GM06990 (cell line): ENCODE data around the gene IL16.

Experiments
- DNase-seq: peaks from one replicate; pipeline ENCODE4 v3.0.0-alpha.2; 2011; ENCODE audit not compliant: insufficient read length; ENCODE audit errors: extremely low read depth
- H3K27me3 ChIP-seq: replicated peaks from 2 replicates; pipeline ENCODE4 v1.6.0; 2011; ENCODE audit warnings: low read length; ENCODE audit not compliant: control insufficient read depth, insufficient read depth
- H3K36me3 ChIP-seq: 2 replicates; pipeline ENCODE4 v1.5.1; 2011; ENCODE audit warnings: low read length; ENCODE audit not compliant: control insufficient read depth, insufficient read depth
- H3K4me3 ChIP-seq: replicated peaks from 2 replicates; pipeline ENCODE4 v1.5.1; 2011; ENCODE audit warnings: low read depth, mild to moderate bottlenecking, control low read depth, low read length
- CTCF ChIP-seq: IDR thresholded peaks from 2 replicates; pipeline ENCODE4 v1.5.1; 2011; ENCODE audit warnings: low read length, control low read depth, mild to moderate bottlenecking, inconsistent platforms; ENCODE audit not compliant: insufficient read depth, poor library complexity, severe bottlenecking

Gene IL16

GRCh38 chr15:81349271-81349670 lies 152.6 kb downstream of the IL16 start:
- Histone ChIP-seq H3K27me3 (no peaks in the 10 kb centered on the region), H3K36me3 (no peaks in the 10 kb centered on the region), H3K4me3 (no peak overlapping the region)
- TF ChIP-seq CTCF, result no peak
- DNase-seq, result no peak

- TF ChIP-seq CTCF, result no peak
- Histone ChIP-seq H3K4me3 (no peak overlapping the region), H3K36me3 (no peaks in the 10 kb centered on the region), H3K27me3 (no peaks in the 10 kb centered on the region)
- DNase-seq, result no peak
These were observed 155.0 kb downstream of the IL16 start for GRCh38 chr15:81351651-81352050.

GRCh38 chr15:81356252-81356651 lies 159.6 kb downstream of the IL16 start:
- H3K4me3 ChIP-seq, result no peak overlapping the region
- H3K27me3 ChIP-seq, result no peaks in the 10 kb centered on the region
- H3K36me3 ChIP-seq, result no peaks in the 10 kb centered on the region
- TF ChIP-seq CTCF, result no peak
- DNase-seq, result no peak

GRCh38 chr15:81357180-81357686 lies 160.6 kb downstream of the IL16 start:
- no peaks in the 10 kb centered on the region for H3K36me3 ChIP-seq
- no peaks in the 10 kb centered on the region for H3K27me3 ChIP-seq
- DNase-seq, result no peak
- TF ChIP-seq CTCF, result peak; percentile 17
- H3K4me3 ChIP-seq, result no peak overlapping the region

GRCh38 chr15:81358248-81358647 lies 161.6 kb downstream of the IL16 start:
- Histone ChIP-seq H3K4me3 (no peak overlapping the region), H3K36me3 (no peaks in the 10 kb centered on the region), H3K27me3 (no peaks in the 10 kb centered on the region)
- no peak for TF ChIP-seq CTCF
- DNase-seq, result no peak

- H3K27me3 ChIP-seq, result no peaks in the 10 kb centered on the region
- no peaks in the 10 kb centered on the region for H3K36me3 ChIP-seq
- H3K4me3 ChIP-seq, result no peak overlapping the region
- TF ChIP-seq CTCF, result no peak
- no peak for DNase-seq
These were observed 163.8 kb downstream of the IL16 start for GRCh38 chr15:81360491-81360890.
